Measurements from ENCODE around the gene KLHL36.
"Not testable (repeated sequence)": the region's sequence is repeated elsewhere in the genome, so short reads cannot be mapped to it uniquely, and the experiment has no call there.

Gene KLHL36

GRCh38 chr16:84673561-84673960 lies 25.2 kb downstream of the KLHL36 start:
- DNase-seq = no peak

GRCh38 chr16:84675423-84675822 lies 27.1 kb downstream of the KLHL36 start:
- no peak for DNase-seq

GRCh38 chr16:84675884-84676283 lies 27.6 kb downstream of the KLHL36 start:
- no peak for DNase-seq

GRCh38 chr16:84677017-84677803 lies 28.9 kb downstream of the KLHL36 start:
- DNase-seq = peak; percentile 40

GRCh38 chr16:84677849-84678248 lies 29.5 kb downstream of the KLHL36 start:
- DNase-seq = peak; percentile 95

- no peak for DNase-seq
Measured at GRCh38 chr16:84678541-84678940, 30.2 kb downstream of the KLHL36 start.

- DNase-seq = no peak
Measured at GRCh38 chr16:84680165-84680842, 32.0 kb downstream of the KLHL36 start.

GRCh38 chr16:84680843-84681629 lies 32.7 kb downstream of the KLHL36 start:
- no peak for DNase-seq

GRCh38 chr16:84683691-84684591 lies 35.6 kb downstream of the KLHL36 start:
- no peak for DNase-seq

- no peak for DNase-seq
Measured at GRCh38 chr16:84684592-84684965, 36.3 kb downstream of the KLHL36 start.

GRCh38 chr16:84685210-84685609 lies 36.9 kb downstream of the KLHL36 start:
- DNase-seq = no peak

GRCh38 chr16:84686707-84687298 lies 38.5 kb downstream of the KLHL36 start:
- peak; percentile 46 for DNase-seq

GRCh38 chr16:84687715-84688114 lies 39.4 kb downstream of the KLHL36 start:
- no peak for DNase-seq

- DNase-seq = not testable (repeated sequence)
Measured at GRCh38 chr16:84688163-84688562, 39.9 kb downstream of the KLHL36 start.

- DNase-seq = peak; percentile 7
Measured at GRCh38 chr16:84689111-84689510, 40.8 kb downstream of the KLHL36 start.

GRCh38 chr16:84690088-84690819 lies 41.9 kb downstream of the KLHL36 start:
- no peak for DNase-seq

GRCh38 chr16:84692451-84693214 lies 44.3 kb downstream of the KLHL36 start:
- no peak for DNase-seq

GRCh38 chr16:84693869-84694268 lies 45.6 kb downstream of the KLHL36 start:
- DNase-seq = not testable (repeated sequence)

- DNase-seq = no peak
Measured at GRCh38 chr16:84694980-84695379, 46.7 kb downstream of the KLHL36 start.

GRCh38 chr16:84699147-84699711 lies 50.9 kb downstream of the KLHL36 start:
- DNase-seq = no peak
